C4-2B (cell line): ENCODE results near the gene TMEM92.

ENCODE experiments used
- ZFX ChIP-seq: fragments of 450-650 bp; IDR thresholded peaks from 2 replicates; pipeline ENCODE4 v1.6.1; 2017
- TF ChIP-seq, protein P1 (sequence below): fragments of 450-650 bp; conservative IDR thresholded peaks from 2 replicates; pipeline ENCODE4 v1.5.1; 2017; ENCODE audit warnings: mild to moderate bottlenecking

DNA sequence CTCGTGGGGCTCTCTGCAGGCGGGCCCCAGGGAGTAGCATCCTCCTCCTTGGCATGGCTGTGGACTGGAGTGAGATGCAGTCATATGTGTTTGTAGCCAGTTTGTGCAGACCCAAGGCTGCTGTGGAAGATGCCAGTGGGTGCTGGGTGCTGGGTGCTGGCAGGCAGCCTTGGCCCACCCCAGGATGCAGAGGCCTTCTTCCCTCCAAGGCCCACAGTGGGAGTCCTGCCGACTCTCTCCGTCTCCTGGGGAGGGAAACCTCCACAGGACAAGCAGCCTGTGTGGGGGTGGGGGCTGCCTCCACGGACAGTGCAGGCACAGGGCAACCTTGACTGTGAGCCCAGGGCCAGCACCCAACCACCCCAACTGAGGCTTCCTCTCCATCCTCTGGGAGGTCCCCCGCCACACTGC, 13.8 kb upstream of the TMEM92 start:
- TF ChIP-seq, protein P1, sequence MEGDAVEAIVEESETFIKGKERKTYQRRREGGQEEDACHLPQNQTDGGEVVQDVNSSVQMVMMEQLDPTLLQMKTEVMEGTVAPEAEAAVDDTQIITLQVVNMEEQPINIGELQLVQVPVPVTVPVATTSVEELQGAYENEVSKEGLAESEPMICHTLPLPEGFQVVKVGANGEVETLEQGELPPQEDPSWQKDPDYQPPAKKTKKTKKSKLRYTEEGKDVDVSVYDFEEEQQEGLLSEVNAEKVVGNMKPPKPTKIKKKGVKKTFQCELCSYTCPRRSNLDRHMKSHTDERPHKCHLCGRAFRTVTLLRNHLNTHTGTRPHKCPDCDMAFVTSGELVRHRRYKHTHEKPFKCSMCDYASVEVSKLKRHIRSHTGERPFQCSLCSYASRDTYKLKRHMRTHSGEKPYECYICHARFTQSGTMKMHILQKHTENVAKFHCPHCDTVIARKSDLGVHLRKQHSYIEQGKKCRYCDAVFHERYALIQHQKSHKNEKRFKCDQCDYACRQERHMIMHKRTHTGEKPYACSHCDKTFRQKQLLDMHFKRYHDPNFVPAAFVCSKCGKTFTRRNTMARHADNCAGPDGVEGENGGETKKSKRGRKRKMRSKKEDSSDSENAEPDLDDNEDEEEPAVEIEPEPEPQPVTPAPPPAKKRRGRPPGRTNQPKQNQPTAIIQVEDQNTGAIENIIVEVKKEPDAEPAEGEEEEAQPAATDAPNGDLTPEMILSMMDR, result no peak
- TF ChIP-seq ZFX, result no peak
